ENCODE measurements around the gene FAM120B. TPM values are rescaled to one million over a fixed set of nuclear protein-coding genes. Genes with fewer than 3 reads are reported as not detected.

FAM120B gene
- total RNA-seq, 3 donors from 2014 or later: 30.7 to 40.0 (median 38.3) TPM

DNA sequence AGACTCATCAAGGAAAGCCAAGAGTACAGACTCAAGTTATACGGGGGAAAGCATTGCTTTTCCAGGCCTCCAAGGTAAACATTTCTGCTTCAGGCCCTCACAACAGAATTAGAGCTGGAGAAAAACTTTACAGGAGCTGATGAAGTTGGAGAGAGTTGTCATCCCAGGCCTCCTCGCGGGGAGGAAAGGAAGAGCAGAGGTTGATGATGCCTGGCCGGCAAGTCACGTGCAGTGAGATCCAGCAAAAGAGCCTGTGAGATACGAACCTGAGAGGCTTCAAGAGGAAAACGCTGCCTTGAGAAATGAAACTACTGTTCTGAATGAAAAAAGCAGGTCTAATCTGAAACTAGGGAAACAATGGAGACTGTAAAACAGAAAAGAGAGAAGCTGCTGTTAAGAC, 122.9 kb downstream of the FAM120B start:
- Histone ChIP-seq H3K4me1 (ENCODE audit: low read depth) (no peaks in the 10 kb centered on the region), H3K36me3 (ENCODE audit: low read depth) (no peaks in the 10 kb centered on the region), H3K4me3 (no peak overlapping the region), H3K9me3 (no peaks in the 10 kb centered on the region)
- no peak for ATAC-seq
- DNase-seq: no peak
- TF ChIP-seq, protein P1, sequence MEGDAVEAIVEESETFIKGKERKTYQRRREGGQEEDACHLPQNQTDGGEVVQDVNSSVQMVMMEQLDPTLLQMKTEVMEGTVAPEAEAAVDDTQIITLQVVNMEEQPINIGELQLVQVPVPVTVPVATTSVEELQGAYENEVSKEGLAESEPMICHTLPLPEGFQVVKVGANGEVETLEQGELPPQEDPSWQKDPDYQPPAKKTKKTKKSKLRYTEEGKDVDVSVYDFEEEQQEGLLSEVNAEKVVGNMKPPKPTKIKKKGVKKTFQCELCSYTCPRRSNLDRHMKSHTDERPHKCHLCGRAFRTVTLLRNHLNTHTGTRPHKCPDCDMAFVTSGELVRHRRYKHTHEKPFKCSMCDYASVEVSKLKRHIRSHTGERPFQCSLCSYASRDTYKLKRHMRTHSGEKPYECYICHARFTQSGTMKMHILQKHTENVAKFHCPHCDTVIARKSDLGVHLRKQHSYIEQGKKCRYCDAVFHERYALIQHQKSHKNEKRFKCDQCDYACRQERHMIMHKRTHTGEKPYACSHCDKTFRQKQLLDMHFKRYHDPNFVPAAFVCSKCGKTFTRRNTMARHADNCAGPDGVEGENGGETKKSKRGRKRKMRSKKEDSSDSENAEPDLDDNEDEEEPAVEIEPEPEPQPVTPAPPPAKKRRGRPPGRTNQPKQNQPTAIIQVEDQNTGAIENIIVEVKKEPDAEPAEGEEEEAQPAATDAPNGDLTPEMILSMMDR (IDR thresholded peaks at IDR 0.05): no peak
- intact Hi-C loops (cut with DNase I, micrococcal nuclease): no loop called here

DNA sequence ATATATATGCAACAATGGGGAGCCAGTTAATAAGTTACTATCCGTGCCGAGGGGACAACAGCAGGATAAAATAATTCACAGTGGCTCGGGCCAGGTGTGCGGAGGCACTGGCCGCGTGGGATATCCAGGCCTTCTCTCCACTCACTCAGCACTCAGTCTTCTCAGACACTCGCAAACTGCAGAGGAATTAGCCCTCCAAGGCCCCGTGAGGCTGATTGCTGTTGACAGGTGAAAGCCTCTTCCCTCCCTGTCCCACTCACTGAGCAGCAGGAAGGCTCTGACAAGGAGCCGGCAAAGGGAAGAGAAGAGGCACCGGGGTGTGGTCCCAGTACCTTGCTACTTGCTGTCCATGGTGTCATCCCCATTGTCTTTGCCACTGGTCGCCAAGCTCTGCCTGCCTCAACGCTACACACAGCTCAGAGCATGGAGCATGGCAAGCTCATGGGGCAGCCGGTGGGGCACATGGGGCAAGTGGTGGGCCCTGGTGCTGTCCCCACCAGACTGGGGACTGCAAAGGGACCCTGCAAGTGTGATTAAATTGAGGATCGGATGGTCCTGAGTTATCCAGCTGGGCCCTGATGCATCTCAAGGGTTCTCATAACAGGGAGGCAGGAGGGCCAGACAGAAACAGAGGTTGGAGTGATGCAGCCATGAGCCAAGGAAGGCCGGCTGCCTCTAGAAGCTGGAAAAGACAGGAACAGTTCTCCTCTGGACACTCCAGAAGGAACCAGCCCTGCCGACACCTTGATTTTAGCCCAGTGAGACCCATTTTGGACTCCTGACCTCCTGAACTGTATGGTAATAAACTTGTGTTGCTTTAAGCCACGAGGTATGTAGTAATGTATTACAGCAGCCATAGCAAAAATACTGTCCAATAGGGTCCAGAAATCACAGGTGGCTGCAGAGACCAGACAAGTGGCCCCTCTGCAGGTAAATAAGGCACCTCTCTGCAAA, 126.9 kb downstream of the FAM120B start:
- Histone ChIP-seq H3K4me3 (no peak overlapping the region), H3K9me3 (no peaks in the 10 kb centered on the region), H3K4me1 (ENCODE audit: low read depth) (no peaks in the 10 kb centered on the region), H3K36me3 (ENCODE audit: low read depth) (no peaks in the 10 kb centered on the region)
- ATAC-seq (no peak), DNase-seq (peak in 1 of 3 donors; percentile 31)
- intact Hi-C loops (cut with DNase I, micrococcal nuclease): no loop called here
- TF ChIP-seq, protein P1 (IDR thresholded peaks at IDR 0.05): no peak

DNA sequence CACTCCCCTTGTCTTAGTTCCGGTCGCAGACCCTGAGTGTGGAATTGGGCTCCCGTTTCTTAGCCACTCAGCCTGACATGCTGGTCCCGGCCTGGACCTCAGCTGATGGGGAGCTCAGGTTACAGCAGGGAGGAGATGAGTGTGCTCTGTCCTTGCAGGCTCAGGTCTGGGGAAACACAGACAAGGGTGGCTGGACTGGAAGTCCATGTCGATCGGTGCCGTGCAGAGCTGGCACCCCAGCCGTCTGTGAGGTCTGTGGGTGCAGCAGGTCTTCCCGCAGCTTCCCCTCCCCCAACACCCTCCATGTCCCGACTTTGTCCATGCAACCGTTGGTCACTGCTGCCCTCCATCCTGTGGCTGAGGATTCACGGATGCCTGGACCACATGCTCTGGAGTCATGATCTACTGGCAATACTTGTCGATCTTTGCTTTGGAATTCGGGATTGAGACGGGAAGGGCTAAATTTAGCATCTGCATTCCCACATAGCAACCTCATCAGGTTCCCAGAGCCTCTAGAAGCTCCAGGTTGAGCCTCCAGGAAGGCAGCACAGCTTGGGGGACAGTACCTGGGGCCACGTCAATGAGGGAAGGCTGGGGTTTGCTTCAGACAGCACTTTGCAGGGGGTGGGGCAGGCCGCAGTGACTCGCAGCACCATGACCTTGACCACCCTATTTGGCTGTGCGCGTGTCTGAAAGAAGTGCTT, 127.7 kb downstream of the FAM120B start:
- intact Hi-C loops (cut with DNase I, micrococcal nuclease): no loop called here
- Histone ChIP-seq H3K4me3 (no peak overlapping the region), H3K36me3 (ENCODE audit: low read depth) (no peaks in the 10 kb centered on the region), H3K9me3 (no peaks in the 10 kb centered on the region), H3K4me1 (ENCODE audit: low read depth) (no peaks in the 10 kb centered on the region)
- TF ChIP-seq, protein P1 (IDR thresholded peaks at IDR 0.05): no peak
- DNase-seq (peak in 1 of 3 donors; percentile 29), ATAC-seq (no peak)

DNA sequence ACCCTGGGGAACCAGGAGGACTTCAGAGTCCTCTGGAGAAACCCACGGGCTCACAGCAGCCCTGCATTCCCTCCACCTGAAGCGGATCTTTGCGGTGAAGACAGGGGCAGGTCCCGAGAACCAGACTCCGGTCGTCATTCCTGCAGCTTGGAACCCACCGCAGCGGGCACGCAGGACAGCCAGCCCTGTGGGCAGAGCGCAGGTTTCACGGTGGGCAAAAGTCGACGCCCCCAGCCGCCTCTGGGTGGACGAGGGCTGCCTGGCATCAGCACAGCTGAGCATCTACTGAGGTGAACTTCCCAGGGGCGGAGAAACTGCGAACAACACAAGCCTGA, 128.2 kb downstream of the FAM120B start:
- no peak overlapping the region for H3K4me3 ChIP-seq
- H3K9me3 ChIP-seq: no peaks in the 10 kb centered on the region
- intact Hi-C loops (cut with DNase I, micrococcal nuclease): no loop called here
- no peak for ATAC-seq
- H3K4me1 ChIP-seq (ENCODE audit: low read depth): no peaks in the 10 kb centered on the region
- TF ChIP-seq, protein P1 (IDR thresholded peaks at IDR 0.05): no peak
- no peaks in the 10 kb centered on the region for H3K36me3 ChIP-seq (ENCODE audit: low read depth)
- DNase-seq: peak in 1 of 3 donors; percentile 40

DNA sequence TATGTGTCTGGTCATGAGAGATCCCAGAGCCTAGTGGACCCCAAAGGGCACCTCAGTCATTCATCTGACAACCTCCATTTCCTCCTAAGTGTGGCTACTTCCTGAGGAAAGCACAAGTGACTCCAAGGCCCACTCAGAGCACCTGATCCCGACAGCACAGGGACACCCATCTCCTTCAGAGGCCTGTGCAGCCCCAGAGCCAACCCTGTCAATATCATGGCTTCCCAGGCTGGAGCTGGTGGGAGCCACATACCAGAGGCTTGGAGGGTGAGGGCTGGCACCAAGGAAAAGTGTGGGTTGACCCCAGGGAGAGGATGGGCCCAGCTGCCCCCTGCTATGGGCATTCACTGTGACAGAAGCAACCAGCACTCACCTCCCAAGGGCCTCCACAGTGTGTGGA, 129.2 kb downstream of the FAM120B start:
- no peak for ATAC-seq
- intact Hi-C loops (cut with DNase I, micrococcal nuclease): no loop called here
- TF ChIP-seq, protein P1 (IDR thresholded peaks at IDR 0.05): no peak
- H3K4me1 ChIP-seq (ENCODE audit: low read depth): no peaks in the 10 kb centered on the region
- no peaks in the 10 kb centered on the region for H3K36me3 ChIP-seq (ENCODE audit: low read depth)
- no peak for DNase-seq
- no peak overlapping the region for H3K4me3 ChIP-seq
- H3K9me3 ChIP-seq: no peaks in the 10 kb centered on the region
